ENCODE results near the gene AGBL1.
A peak's percentile ranks its signal among the peaks of the same experiment; 100 is the strongest.

Gene AGBL1

GRCh38 chr15:86570738-86571137 is 491.1 kb downstream of the AGBL1 start:
- H3K27me3 ChIP-seq (ENCODE audit: insufficient read depth, poor library complexity, severe bottlenecking): peaks cover 2% of the 10 kb centered on the region
- no peaks in the 10 kb centered on the region for H3K36me3 ChIP-seq (ENCODE audit: low read depth)
- no peak for ATAC-seq (ENCODE audit: low read depth)
- H3K4me1 ChIP-seq (ENCODE audit: insufficient read depth, poor library complexity, severe bottlenecking): no peaks in the 10 kb centered on the region
- no peaks in the 10 kb centered on the region for H3K9me3 ChIP-seq (ENCODE audit: severe bottlenecking)
- no peak for DNase-seq (ENCODE audit: low spot score)
- H3K4me3 ChIP-seq (ENCODE audit: severe bottlenecking): no peak overlapping the region
- H3K27ac ChIP-seq (ENCODE audit: poor library complexity, severe bottlenecking): no peak overlapping the region
- TF ChIP-seq CTCF (IDR thresholded peaks at IDR 0.05; ENCODE audit: poor library complexity, severe bottlenecking): no peak

- Histone ChIP-seq H3K4me3 (ENCODE audit: severe bottlenecking) (no peak overlapping the region), H3K36me3 (ENCODE audit: low read depth) (no peaks in the 10 kb centered on the region), H3K27me3 (ENCODE audit: insufficient read depth, poor library complexity, severe bottlenecking) (peaks cover 2% of the 10 kb centered on the region), H3K9me3 (ENCODE audit: severe bottlenecking) (no peaks in the 10 kb centered on the region), H3K4me1 (ENCODE audit: insufficient read depth, poor library complexity, severe bottlenecking) (no peaks in the 10 kb centered on the region), H3K27ac (ENCODE audit: poor library complexity, severe bottlenecking) (no peak overlapping the region)
- no peak for ATAC-seq (ENCODE audit: low read depth)
- DNase-seq (ENCODE audit: low spot score): no peak
- no peak for TF ChIP-seq CTCF (IDR thresholded peaks at IDR 0.05; ENCODE audit: poor library complexity, severe bottlenecking)
These were observed 492.2 kb downstream of the AGBL1 start for GRCh38 chr15:86571873-86572272.

- H3K27ac ChIP-seq (ENCODE audit: poor library complexity, severe bottlenecking): no peak overlapping the region
- H3K9me3 ChIP-seq (ENCODE audit: severe bottlenecking): no peaks in the 10 kb centered on the region
- H3K36me3 ChIP-seq (ENCODE audit: low read depth): no peaks in the 10 kb centered on the region
- peak; percentile 66 for DNase-seq (ENCODE audit: low spot score)
- H3K4me3 ChIP-seq (ENCODE audit: severe bottlenecking): no peak overlapping the region
- no peak for TF ChIP-seq CTCF (IDR thresholded peaks at IDR 0.05; ENCODE audit: poor library complexity, severe bottlenecking)
- ATAC-seq (ENCODE audit: low read depth): no peak; the same call in 2 of the 3 replicates
- H3K4me1 ChIP-seq (ENCODE audit: insufficient read depth, poor library complexity, severe bottlenecking): no peaks in the 10 kb centered on the region
- H3K27me3 ChIP-seq (ENCODE audit: insufficient read depth, poor library complexity, severe bottlenecking): peaks cover 2% of the 10 kb centered on the region
These were observed 492.7 kb downstream of the AGBL1 start for GRCh38 chr15:86572368-86572841.

- ATAC-seq (ENCODE audit: low read depth): no peak
- H3K9me3 ChIP-seq (ENCODE audit: severe bottlenecking): no peaks in the 10 kb centered on the region
These were observed 493.8 kb downstream of the AGBL1 start for GRCh38 chr15:86573476-86573875.

More at GRCh38 chr15:86573476-86573875, 493.8 kb downstream of the AGBL1 start:
- Histone ChIP-seq H3K27me3 (ENCODE audit: insufficient read depth, poor library complexity, severe bottlenecking) (no peaks in the 10 kb centered on the region), H3K4me3 (ENCODE audit: severe bottlenecking) (no peak overlapping the region), H3K36me3 (ENCODE audit: low read depth) (no peaks in the 10 kb centered on the region), H3K4me1 (ENCODE audit: insufficient read depth, poor library complexity, severe bottlenecking) (no peaks in the 10 kb centered on the region), H3K27ac (ENCODE audit: poor library complexity, severe bottlenecking) (no peak overlapping the region)
- DNase-seq (ENCODE audit: low spot score): no peak
- TF ChIP-seq CTCF (IDR thresholded peaks at IDR 0.05; ENCODE audit: poor library complexity, severe bottlenecking): no peak
